OCI-LY1 (cell line): Measurements from ENCODE around the gene CD300LG.

ENCODE experiments used
- H2AFZ ChIP-seq: fragments of 200-600 bp; sonication (generic), shearing (Covaris generic); 2 replicates; pipeline ENCODE4 v1.6.0; 2014; ENCODE audit warnings: antibody characterized with exemption, mild to moderate bottlenecking, low read length
- H3F3A ChIP-seq: fragments of 200-600 bp; sonication (generic), shearing (Covaris generic); 2 replicates; pipeline ENCODE4 v1.6.0; 2014; ENCODE audit warnings: mild to moderate bottlenecking, antibody characterized with exemption, low read length, moderate library complexity; ENCODE audit not compliant: insufficient read depth
- H3K27ac ChIP-seq: fragments of 200-600 bp; sonication (generic); 2 replicates; pipeline ENCODE4 v1.5.1; 2014; ENCODE audit warnings: low read length, mixed run types, mild to moderate bottlenecking, low read depth; ENCODE audit not compliant: poor library complexity, severe bottlenecking
- H3K27me3 ChIP-seq: fragments of 200-600 bp; sonication (generic); 2 replicates; pipeline ENCODE4 v1.6.0; 2014; ENCODE audit warnings: antibody characterized with exemption, mild to moderate bottlenecking, low read length, moderate library complexity; ENCODE audit not compliant: insufficient read depth
- H3K36me3 ChIP-seq: fragments of 200-600 bp; sonication (generic); 2 replicates; pipeline ENCODE4 v1.6.1; 2014; ENCODE audit warnings: mild to moderate bottlenecking, antibody characterized with exemption, low read length, moderate library complexity, mixed read lengths; ENCODE audit not compliant: insufficient read depth
- H3K4me1 ChIP-seq: fragments of 200-600 bp; sonication (generic); 2 replicates; pipeline ENCODE4 v1.5.1; 2014; ENCODE audit warnings: mild to moderate bottlenecking, low read length, moderate library complexity; ENCODE audit not compliant: insufficient read depth, severe bottlenecking
- H3K4me2 ChIP-seq: fragments of 200-600 bp; sonication (generic), shearing (Covaris generic); 2 replicates; pipeline ENCODE4 v1.6.1; 2014; ENCODE audit warnings: low read length
- H3K4me3 ChIP-seq: fragments of 200-600 bp; sonication (generic); 2 replicates; pipeline ENCODE4 v1.5.1; 2014; ENCODE audit warnings: low read length, low read depth, mild to moderate bottlenecking, mixed read lengths; ENCODE audit not compliant: poor library complexity, severe bottlenecking
- H3K79me2 ChIP-seq: fragments of 200-600 bp; shearing (Covaris generic); 2 replicates; pipeline ENCODE4 v1.6.1; 2016; ENCODE audit warnings: mixed run types, low read length, mixed read lengths; ENCODE audit not compliant: insufficient read depth
- H3K9ac ChIP-seq: fragments of 200-600 bp; sonication (generic), shearing (Covaris generic); 2 replicates; pipeline ENCODE4 v1.6.1; 2014; ENCODE audit warnings: mild to moderate bottlenecking, low read length, mixed read lengths
- H3K9me2 ChIP-seq: fragments of 200-600 bp; sonication (generic), shearing (Covaris generic); 2 replicates; pipeline ENCODE4 v1.6.1; 2014; ENCODE audit warnings: low read depth, mild to moderate bottlenecking, low read length, mixed read lengths
- H3K9me3 ChIP-seq: fragments of 200-600 bp; shearing (Covaris generic); 2 replicates; pipeline ENCODE4 v1.6.1; 2014; ENCODE audit warnings: low read length, mixed read lengths
- H4K20me1 ChIP-seq: fragments of 200-600 bp; sonication (generic), shearing (Covaris generic); 2 replicates; pipeline ENCODE4 v1.6.0; 2016; ENCODE audit warnings: mild to moderate bottlenecking, low read length; ENCODE audit not compliant: insufficient read depth
- CTCF ChIP-seq: fragments of 200-600 bp; sonication (generic), shearing (Covaris generic); IDR thresholded peaks from 2 replicates; pipeline ENCODE4 v1.5.1; 2017; ENCODE audit warnings: mild to moderate bottlenecking, antibody characterized with exemption, low read length, moderate library complexity, mixed read lengths
- EZH2 ChIP-seq: fragments of 200-600 bp; sonication (generic), shearing (Covaris generic); IDR thresholded peaks from 2 replicates; pipeline ENCODE4 v1.8.0; 2017; ENCODE audit warnings: borderline replicate concordance, mixed run types, mild to moderate bottlenecking, antibody characterized with exemption, low read length, moderate library complexity, mixed read lengths

Gene CD300LG

DNA sequence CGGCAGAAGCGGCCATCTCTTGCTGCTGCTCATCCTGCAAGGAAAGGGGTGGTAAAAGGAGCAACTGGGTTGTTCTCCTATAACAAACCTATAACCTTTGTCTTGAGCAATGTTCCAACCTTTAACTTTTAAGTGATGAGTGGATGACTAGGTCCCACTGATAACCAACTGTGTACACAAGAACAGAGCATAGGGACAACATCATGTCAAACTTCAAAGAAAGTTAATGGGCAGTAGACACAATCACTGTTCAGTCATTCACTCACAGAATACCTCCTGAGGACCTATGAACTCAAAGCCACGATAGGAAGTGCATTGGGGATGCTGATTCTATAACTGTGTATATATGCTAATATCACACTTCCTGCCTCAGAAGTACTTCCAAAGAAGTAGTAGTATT is 45.1 kb upstream of the CD300LG start:
- peaks cover 10% of the 10 kb centered on the region for H3K27me3 ChIP-seq
- H3K4me3 ChIP-seq = no peak overlapping the region
- H4K20me1 ChIP-seq = no peaks in the 10 kb centered on the region
- H3K9me3 ChIP-seq = no peaks in the 10 kb centered on the region
- no peaks in the 10 kb centered on the region for H3K9me2 ChIP-seq
- no peak for TF ChIP-seq EZH2
- no peak for TF ChIP-seq CTCF
- H3K79me2 ChIP-seq = no peaks in the 10 kb centered on the region
- no peaks in the 10 kb centered on the region for H3K4me1 ChIP-seq
- H3K9ac ChIP-seq = no peak overlapping the region
- no peak overlapping the region for H3K4me2 ChIP-seq
- H3K27ac ChIP-seq = no peak overlapping the region
- H2AFZ ChIP-seq = no peak overlapping the region
- H3K36me3 ChIP-seq = no peaks in the 10 kb centered on the region
- H3F3A ChIP-seq = no peaks in the 10 kb centered on the region

- no peak overlapping the region for H3K27ac ChIP-seq
- H3F3A ChIP-seq = no peaks in the 10 kb centered on the region
- no peaks in the 10 kb centered on the region for H4K20me1 ChIP-seq
- H3K9ac ChIP-seq = no peak overlapping the region
- H3K36me3 ChIP-seq = no peaks in the 10 kb centered on the region
- H3K9me3 ChIP-seq = no peaks in the 10 kb centered on the region
- no peak overlapping the region for H3K4me3 ChIP-seq
- no peaks in the 10 kb centered on the region for H3K9me2 ChIP-seq
- no peaks in the 10 kb centered on the region for H3K4me1 ChIP-seq
- H2AFZ ChIP-seq = no peak overlapping the region
- no peaks in the 10 kb centered on the region for H3K79me2 ChIP-seq
- TF ChIP-seq CTCF (no peak), EZH2 (no peak)
- peaks cover 10% of the 10 kb centered on the region for H3K27me3 ChIP-seq
- H3K4me2 ChIP-seq = no peak overlapping the region
Observed at GRCh38 chr17:43803758-43804157, 43.2 kb upstream of the CD300LG start.

GRCh38 chr17:43805117-43805516 is 41.9 kb upstream of the CD300LG start:
- H3K27ac ChIP-seq = no peak overlapping the region
- H3K79me2 ChIP-seq = no peaks in the 10 kb centered on the region
- no peak for TF ChIP-seq CTCF
- no peak for TF ChIP-seq EZH2
- H3K4me1 ChIP-seq = no peaks in the 10 kb centered on the region
- H3F3A ChIP-seq = no peaks in the 10 kb centered on the region
- H3K9ac ChIP-seq = no peak overlapping the region
- no peak overlapping the region for H3K4me3 ChIP-seq
- H3K27me3 ChIP-seq = peaks cover 13% of the 10 kb centered on the region
- H3K9me2 ChIP-seq = no peaks in the 10 kb centered on the region
- no peaks in the 10 kb centered on the region for H3K36me3 ChIP-seq
- H3K9me3 ChIP-seq = no peaks in the 10 kb centered on the region
- H3K4me2 ChIP-seq = no peak overlapping the region
- H2AFZ ChIP-seq = no peak overlapping the region
- H4K20me1 ChIP-seq = no peaks in the 10 kb centered on the region
